Lower leg skin (tissue), 4 donors: ENCODE measurements around the gene DOCK3. TPM values are rescaled to one million over a fixed set of nuclear protein-coding genes. Genes with fewer than 3 reads are reported as not detected.

Experiments
- DNase-seq, 2 donors: peaks; one replicate each; pipeline ENCODE4 v3.0.0-alpha.2; 2019; ENCODE audit warnings: low spot score in 2 of 2
- H3K4me3 ChIP-seq: fragments of 200-600 bp; sonication (generic); 2 replicates; pipeline ENCODE4 v1.5.1; 2017; ENCODE audit warnings: mild to moderate bottlenecking, low read depth; ENCODE audit not compliant: poor library complexity, severe bottlenecking
- POLR2A ChIP-seq, 2 donors: fragments of 450-650 bp; IDR thresholded peaks; one replicate each; pipeline ENCODE4 v1.6.1; 2016 to 2017; ENCODE audit warnings: antibody characterized with exemption in 2 of 2, mild to moderate bottlenecking in 1 of 2, moderate library complexity in 1 of 2
- WGBS, 2 donors: methylation state at CpG; one replicate each; pipeline ENCODE4 v1.1.5; 2018; 5-methylcytosine and 5-hydroxymethylcytosine counted together
- intact Hi-C: fragments of 100-400 bp; cut with DNase I; formaldehyde crosslinking; loops from one replicate; pipeline ENCODE4 v1.15.0; 2023; ENCODE audit warnings: low total_unique reads
- total RNA-seq, 4 donors: library from RNA; depleted of rRNA; stranded (reverse); fragments of >200 nt; gene quantifications; one replicate each; pipeline ENCODE4 v1.1.0, GENCODE V29; 2016
- TF ChIP-seq, protein P1 (sequence below), 3 donors: fragments of 450-650 bp; IDR thresholded peaks; one replicate each; pipeline ENCODE4 v1.5.1; 2016; ENCODE audit warnings: antibody characterized with exemption in 3 of 3, mild to moderate bottlenecking in 3 of 3, moderate library complexity in 2 of 3

DOCK3 gene
- total RNA-seq, 4 donors from 2014 or later, result 2.0 to 4.5 (median 3.0) TPM

DNA sequence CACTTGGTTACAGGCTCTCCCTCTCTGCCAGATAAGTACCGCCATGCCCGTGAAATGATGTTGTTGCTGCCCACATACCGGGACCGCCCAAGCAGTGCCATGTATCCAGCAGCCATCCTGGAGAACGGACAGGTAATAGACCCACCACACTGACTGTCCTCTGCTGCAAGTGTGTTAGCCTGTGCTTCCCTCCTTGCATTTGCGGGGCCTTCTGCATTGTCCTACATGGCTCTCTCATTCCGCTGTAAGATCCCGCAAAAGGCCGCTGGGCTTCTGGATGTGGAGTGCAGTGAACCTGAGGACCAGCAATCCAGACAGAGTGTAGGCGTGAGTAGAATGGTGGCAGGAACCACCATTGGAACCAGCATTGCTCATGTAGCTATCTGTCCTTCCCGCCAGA lies 699.7 kb downstream of the DOCK3 start:
- intact Hi-C loops, result loop anchor here (10.0 kb wide), 1 partner anchor 400 kb away; no protein-coding TSS in a partner anchor
- WGBS, 2 donors, result 87 to 93% methylated on average over 11 of the region's 11 CpGs

GRCh38 chr3:51375136-51375535 lies 700.4 kb downstream of the DOCK3 start:
- intact Hi-C loops, result loop anchor here (10.0 kb wide), 1 partner anchor 400 kb away; no protein-coding TSS in a partner anchor
- TF ChIP-seq POLR2A (IDR thresholded peaks at IDR 0.05), result no peak
- TF ChIP-seq, protein P1, sequence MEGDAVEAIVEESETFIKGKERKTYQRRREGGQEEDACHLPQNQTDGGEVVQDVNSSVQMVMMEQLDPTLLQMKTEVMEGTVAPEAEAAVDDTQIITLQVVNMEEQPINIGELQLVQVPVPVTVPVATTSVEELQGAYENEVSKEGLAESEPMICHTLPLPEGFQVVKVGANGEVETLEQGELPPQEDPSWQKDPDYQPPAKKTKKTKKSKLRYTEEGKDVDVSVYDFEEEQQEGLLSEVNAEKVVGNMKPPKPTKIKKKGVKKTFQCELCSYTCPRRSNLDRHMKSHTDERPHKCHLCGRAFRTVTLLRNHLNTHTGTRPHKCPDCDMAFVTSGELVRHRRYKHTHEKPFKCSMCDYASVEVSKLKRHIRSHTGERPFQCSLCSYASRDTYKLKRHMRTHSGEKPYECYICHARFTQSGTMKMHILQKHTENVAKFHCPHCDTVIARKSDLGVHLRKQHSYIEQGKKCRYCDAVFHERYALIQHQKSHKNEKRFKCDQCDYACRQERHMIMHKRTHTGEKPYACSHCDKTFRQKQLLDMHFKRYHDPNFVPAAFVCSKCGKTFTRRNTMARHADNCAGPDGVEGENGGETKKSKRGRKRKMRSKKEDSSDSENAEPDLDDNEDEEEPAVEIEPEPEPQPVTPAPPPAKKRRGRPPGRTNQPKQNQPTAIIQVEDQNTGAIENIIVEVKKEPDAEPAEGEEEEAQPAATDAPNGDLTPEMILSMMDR (IDR thresholded peaks at IDR 0.05), result no peak
- no peak for DNase-seq
- no peak overlapping the region for H3K4me3 ChIP-seq

More for the DNA sequence above, 699.7 kb downstream of the DOCK3 start:
- no peak overlapping the region for H3K4me3 ChIP-seq
- TF ChIP-seq, protein P1 (IDR thresholded peaks at IDR 0.05), result no peak
- TF ChIP-seq POLR2A (IDR thresholded peaks at IDR 0.05), result no peak
- no peak for DNase-seq

- no peak for DNase-seq
- TF ChIP-seq POLR2A (IDR thresholded peaks at IDR 0.05), result no peak
- TF ChIP-seq, protein P1 (IDR thresholded peaks at IDR 0.05), result no peak
- no peak overlapping the region for H3K4me3 ChIP-seq
- intact Hi-C loops, result loop anchor here (10.0 kb wide), 1 partner anchor 401 kb away; no protein-coding TSS in a partner anchor
- 84 to 86% methylated on average over 8 of the region's 8 CpGs for WGBS, 2 donors
These were observed 700.8 kb downstream of the DOCK3 start for GRCh38 chr3:51375571-51375970.

- intact Hi-C loops, result loop anchor here (10.0 kb wide), 1 partner anchor 403 kb away; no protein-coding TSS in a partner anchor
- 89 to 95% methylated on average over 5 of the region's 5 CpGs for WGBS, 2 donors
- DNase-seq, result no peak
- TF ChIP-seq, protein P1 (IDR thresholded peaks at IDR 0.05), result no peak
- no peak overlapping the region for H3K4me3 ChIP-seq
These were observed 703.3 kb downstream of the DOCK3 start for GRCh38 chr3:51378065-51378464.

- DNase-seq, result no peak
- 84 to 90% methylated on average over 2 of the region's 2 CpGs for WGBS, 2 donors
These were observed 704.0 kb downstream of the DOCK3 start for GRCh38 chr3:51378726-51379125.

More at GRCh38 chr3:51378726-51379125, 704.0 kb downstream of the DOCK3 start:
- no peak for TF ChIP-seq POLR2A (IDR thresholded peaks at IDR 0.05)
- TF ChIP-seq, protein P1 (IDR thresholded peaks at IDR 0.05), result no peak
- intact Hi-C loops, result loop anchor here (10.0 kb wide), 1 partner anchor 404 kb away; no protein-coding TSS in a partner anchor
- no peak overlapping the region for H3K4me3 ChIP-seq
